DLD1 (cell line): ENCODE results near the gene TTC36.
"Not testable (repeated sequence)": the region's sequence is repeated elsewhere in the genome, so short reads cannot be mapped to it uniquely, and the experiment has no call there.

ENCODE experiments used
- in situ Hi-C: cut with HindIII; loops from 2 replicates; pipeline ENCODE4 v1.10.0; 2017; ENCODE audit warnings: low sequenced_read_pairs

Gene TTC36

DNA sequence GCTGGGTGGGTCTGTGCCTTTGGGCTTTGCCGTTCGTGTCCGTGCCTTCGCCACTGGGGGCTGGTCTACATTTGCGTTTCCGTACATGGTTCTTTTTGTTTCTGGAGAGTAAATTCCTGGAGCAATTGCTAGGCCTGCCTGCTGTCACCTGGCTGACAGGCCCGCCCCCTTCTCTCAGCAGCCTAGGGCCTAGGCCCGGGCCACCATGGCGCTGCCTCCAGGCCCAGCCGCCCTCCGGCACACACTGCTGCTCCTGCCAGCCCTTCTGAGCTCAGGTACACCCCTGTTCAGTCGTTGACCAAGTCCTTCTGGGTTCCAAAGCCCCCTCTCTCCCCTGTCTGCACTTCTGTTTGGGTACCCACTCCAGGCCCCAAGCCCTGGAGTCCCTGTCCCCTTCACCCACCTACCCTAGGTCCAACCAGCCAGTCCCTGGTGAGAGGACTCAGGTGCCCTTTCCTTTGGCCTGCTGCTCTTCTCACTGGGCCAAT lies 4.4 kb downstream of the TTC36 start:
- in situ Hi-C loops, result no loop called here

GRCh38 chr11:118532091-118532490 lies 4.8 kb downstream of the TTC36 start:
- in situ Hi-C loops, result no loop called here

DNA sequence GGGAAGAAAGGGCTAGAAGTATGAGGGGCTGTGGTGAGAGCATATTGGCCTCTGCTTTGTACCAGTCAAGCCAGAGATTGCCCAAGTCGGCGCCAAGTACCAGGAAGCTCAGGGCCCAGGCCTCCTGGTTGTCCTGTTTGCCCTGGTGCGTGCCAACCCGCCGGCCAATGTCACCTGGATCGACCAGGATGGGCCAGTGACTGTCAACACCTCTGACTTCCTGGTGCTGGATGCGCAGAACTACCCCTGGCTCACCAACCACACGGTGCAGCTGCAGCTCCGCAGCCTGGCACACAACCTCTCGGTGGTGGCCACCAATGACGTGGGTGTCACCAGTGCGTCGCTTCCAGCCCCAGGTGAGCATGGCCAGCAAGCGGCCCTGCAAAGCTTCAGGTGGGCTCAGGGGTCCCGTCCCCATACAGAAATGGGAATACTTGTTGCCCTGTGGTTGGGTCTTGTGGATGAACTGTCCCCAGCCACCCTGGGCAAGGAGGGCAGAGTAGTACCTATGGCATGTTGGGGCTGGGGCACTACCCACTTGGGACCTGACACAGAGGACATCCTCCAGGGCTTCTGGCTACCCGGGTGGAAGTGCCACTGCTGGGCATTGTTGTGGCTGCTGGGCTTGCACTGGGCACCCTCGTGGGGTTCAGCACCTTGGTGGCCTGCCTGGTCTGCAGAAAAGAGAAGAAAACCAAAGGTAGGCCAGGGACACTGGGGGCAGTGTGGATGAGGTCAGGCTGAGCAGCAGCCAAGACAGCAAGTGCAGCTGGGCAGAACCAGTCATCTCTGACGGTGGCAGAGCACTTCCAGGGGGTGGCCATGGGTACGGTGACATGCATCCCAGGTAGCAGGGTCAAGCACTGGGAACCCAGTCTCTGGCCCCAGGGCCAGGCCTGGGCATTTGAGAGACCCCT lies 5.8 kb downstream of the TTC36 start:
- in situ Hi-C loops, result no loop called here

DNA sequence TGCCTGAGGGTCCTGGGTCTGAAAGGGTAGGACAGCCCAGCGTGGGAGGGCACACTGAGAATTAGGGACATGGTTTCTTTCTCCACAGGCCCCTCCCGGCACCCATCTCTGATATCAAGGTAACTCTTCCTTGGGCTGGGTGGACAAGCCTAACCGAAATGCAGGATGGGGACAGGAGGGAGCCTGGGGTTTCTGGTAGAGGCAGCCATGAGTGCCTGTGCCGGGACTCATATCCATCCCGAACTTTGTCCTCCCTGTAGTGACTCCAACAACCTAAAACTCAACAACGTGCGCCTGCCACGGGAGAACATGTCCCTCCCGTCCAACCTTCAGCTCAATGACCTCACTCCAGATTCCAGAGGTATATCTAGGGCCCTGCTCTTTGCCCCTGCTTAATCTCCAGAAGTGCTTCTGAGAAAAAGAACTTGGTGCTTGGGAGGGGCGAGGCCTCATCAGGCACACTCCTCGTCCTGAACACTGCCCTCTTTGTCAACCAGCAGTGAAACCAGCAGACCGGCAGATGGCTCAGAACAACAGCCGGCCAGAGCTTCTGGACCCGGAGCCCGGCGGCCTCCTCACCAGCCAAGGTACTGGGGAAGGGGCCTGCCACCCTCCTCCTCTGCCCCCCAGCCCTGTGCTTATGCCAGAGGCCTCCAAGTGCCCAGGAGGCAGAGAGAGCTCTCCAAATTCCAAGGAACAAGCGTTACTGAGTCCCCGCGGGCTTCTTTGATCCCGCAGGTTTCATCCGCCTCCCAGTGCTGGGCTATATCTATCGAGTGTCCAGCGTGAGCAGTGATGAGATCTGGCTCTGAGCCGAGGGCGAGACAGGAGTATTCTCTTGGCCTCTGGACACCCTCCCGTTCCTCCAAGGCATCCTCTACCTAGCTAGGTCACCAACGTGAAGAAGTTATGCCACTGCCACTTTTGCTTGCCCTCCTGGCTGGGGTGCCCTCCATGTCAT lies 6.8 kb downstream of the TTC36 start:
- in situ Hi-C loops, result no loop called here

DNA sequence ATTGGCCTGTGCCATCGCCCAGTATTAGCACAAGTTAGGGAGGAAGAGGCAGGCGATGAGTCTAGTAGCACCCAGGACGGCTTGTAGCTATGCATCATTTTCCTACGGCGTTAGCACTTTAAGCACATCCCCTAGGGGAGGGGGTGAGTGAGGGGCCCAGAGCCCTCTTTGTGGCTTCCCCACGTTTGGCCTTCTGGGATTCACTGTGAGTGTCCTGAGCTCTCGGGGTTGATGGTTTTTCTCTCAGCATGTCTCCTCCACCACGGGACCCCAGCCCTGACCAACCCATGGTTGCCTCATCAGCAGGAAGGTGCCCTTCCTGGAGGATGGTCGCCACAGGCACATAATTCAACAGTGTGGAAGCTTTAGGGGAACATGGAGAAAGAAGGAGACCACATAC lies 8.0 kb downstream of the TTC36 start:
- in situ Hi-C loops, result no loop called here

GRCh38 chr11:118536726-118537125 lies 9.5 kb downstream of the TTC36 start:
- in situ Hi-C loops, result no loop called here

DNA sequence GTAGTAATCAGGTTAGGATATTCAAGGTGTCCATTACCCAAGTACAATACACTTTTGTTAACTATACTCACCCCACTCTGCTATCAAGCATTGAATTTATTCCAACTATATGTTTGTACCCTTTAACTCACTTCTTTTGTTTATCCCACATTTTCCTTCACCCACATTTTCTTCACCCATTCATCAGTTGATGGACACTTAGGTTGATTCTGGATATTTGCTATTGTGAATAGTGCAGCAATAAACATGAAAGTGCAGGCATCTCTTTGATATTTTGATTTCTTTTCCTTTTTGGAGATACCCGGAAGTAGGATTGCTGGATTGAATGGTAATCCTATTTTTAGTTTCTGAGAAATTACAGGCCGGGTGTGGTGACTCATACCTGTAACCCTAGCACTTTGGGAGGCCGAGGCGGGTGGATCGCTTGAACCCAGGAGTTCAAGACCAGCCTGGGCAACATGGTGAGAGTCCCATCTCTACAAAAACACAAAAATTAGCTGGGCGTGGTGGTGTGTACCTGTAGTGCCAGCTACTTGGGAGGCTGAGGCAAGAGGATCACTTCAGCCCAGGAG lies 10.2 kb downstream of the TTC36 start:
- in situ Hi-C loops, result no loop called here

DNA sequence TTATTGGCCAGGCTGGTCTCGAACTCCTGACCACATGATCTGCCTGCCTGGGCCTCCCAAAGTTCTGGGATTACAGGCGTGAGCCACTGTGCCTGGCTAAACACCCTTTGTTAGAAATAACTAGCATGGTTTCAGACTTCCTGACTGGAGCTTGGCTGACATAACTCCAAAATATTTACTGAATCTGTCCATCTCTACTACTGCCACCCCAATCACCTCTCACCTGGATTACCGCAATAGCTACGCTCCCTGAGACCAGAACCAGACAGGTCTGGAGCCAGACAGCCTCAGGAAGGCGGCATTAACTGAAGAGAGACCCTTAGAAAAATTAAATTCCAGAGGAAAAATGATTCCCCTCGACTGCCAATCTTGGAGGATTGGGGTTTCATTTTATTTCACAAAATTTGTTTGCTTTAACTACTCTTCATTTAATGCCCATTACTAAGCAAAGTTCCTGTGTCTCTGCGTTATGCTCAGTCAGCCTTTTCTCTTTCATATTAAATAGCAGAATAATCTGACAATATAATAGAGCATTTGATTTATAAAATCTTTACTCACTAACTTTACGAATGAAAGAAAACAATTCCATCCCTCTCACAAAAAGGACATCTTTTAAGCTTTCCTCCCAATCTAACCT lies 16.9 kb downstream of the TTC36 start:
- in situ Hi-C loops, result no loop called here

DNA sequence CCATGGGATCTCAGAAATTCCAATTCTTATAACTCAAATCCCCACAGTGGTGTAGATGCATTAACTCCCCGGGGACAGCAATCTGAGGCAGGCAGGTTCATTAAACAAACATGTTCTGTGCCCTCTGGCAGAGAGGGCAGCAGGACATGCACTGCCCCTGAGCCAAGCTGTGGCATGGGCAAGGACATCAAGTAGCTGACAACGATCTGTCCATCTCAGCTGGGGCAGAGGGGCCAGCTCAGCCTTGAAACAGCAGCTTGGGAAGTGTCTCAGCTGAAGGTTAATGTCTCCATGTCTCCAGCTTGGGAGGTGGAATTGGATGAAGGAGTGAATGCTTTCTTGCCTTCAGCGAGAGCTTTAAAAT lies 17.4 kb downstream of the TTC36 start:
- in situ Hi-C loops, result no loop called here

DNA sequence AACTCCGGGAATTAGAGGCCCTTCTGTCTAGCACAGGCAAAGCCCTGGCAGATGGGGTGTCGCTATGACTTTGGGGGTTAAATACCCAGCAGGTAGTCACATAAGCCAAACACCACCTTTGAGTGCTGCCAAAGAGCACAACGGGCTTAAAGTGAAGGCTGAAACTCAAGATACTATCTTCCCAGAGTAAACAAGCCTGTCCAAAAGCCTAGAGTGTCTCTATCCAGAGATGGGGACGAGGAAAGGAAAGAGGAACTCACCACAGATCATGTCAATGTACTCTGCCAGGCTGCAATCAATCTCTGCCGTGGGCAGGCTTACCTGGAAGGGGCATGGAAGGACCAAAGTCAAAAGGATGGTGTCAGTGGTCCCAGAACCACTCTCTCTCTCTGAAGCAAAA lies 18.3 kb downstream of the TTC36 start:
- in situ Hi-C loops, result no loop called here

- in situ Hi-C loops, result no loop called here
Measured at GRCh38 chr11:118547132-118547531, 19.9 kb downstream of the TTC36 start.

DNA sequence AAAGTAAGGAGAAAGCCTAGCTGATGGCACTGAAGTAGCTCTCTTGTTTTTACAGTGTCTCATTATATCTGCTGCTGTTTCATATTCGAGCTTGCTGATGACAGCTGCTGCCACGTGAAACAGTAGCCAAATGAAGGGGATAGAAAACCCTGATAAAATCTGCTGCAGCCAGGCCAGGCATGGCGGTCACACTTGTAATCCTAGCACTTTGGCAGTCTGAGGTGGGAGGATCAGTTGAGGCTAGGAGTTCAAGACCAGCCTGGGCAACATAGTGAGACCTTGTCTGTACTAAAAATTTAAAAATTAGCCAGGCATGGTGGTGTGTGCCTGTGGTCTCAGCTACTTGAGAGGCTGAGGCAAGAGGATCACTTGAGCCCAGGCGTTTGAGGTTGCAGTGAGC lies 25.1 kb downstream of the TTC36 start:
- in situ Hi-C loops, result no loop called here

DNA sequence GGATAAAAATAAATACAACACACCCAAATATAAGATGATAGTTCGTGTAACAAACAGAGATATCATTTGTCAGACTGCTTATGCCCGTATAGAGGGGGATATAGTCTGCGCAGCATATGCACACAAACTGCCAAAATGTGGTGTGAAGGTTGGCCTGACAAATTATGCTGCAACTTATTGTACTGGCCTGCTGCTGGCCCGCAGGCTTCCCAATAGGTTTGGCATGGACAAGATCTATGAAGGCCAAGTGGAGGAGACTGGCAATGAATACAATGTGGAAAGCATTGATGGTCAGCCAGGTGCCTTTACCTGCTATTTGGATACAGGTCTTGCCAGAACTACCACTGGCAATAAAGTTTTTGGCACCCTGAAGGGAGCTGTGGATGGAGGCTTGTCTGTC lies 33.5 kb downstream of the TTC36 start:
- in situ Hi-C loops, result no loop called here

- in situ Hi-C loops, result no loop called here
Measured at GRCh38 chr11:118565051-118565450, 37.8 kb downstream of the TTC36 start.

GRCh38 chr11:118569670-118570069 lies 42.4 kb downstream of the TTC36 start:
- in situ Hi-C loops, result no loop called here

DNA sequence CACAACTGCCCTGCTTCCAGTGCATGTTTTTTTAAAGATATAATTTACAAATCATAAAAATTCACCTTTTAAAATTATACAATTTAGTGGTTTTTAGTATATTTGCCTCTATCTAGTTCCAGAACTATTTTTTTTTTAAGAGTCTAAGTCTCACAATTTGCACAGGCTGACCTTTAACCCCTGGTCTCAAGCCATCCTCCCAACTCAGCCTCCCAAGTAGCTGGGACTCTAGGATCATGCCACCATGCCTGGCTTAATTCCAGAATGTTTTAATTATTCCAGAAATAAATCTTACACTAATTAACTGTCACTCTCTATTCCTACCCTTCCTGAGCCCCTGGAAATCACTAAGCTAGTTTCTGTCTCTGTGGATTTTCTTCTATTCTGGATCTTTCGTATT lies 43.5 kb downstream of the TTC36 start:
- in situ Hi-C loops, result no loop called here

- in situ Hi-C loops, result not testable (repeated sequence)
Measured at GRCh38 chr11:118571701-118572060, 44.4 kb downstream of the TTC36 start.

DNA sequence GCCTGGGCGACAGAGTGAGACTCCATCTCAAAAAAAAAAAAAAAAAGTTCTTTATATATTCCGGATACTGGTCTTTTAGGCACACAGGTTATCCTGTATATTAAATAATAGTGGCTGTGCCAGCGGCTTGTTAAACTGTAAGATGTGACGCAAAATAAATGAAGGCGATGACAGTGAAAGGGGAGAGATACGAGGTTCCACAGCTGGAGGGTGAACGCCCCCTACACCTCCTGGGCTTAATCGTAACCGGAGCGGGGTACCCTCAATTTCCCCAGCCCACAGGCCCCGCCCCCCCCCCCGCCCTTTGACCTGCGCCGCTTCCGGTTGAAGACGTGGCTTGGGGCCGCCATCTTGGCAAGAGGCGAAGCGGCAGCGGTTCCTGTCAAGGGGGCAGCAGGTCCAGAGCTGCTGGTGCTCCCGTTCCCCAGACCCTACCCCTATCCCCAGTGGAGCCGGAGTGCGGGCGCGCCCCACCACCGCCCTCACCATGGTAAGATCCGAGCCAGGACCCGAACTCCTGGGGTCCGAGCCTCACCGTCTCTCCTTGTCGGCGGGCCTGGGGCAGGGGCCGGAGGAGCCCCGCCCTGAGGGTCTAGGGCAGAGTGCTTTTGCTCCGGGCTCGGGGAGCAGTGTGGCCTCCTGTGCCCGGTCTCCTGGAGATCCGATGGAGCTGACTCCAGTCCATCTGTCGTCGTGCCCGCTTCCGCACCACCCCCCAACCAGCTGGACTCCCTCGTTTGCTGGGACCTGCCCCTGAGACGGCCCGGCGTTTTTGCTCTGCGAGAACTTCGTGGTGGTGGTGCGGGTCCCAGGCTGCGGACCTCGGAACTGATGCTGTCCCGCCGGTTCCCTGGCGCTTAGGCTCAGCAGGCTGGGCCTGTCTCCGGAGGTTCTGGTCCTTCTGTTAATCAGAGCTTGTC lies 45.0 kb downstream of the TTC36 start, which contains the start of gene ARCN1:
Gene ARCN1 (plus strand): TSS at position 349 of the 920 bp plus-strand sequence. CDS start 139 bp downstream, at position 488.
- in situ Hi-C loops, result no loop called here

DNA sequence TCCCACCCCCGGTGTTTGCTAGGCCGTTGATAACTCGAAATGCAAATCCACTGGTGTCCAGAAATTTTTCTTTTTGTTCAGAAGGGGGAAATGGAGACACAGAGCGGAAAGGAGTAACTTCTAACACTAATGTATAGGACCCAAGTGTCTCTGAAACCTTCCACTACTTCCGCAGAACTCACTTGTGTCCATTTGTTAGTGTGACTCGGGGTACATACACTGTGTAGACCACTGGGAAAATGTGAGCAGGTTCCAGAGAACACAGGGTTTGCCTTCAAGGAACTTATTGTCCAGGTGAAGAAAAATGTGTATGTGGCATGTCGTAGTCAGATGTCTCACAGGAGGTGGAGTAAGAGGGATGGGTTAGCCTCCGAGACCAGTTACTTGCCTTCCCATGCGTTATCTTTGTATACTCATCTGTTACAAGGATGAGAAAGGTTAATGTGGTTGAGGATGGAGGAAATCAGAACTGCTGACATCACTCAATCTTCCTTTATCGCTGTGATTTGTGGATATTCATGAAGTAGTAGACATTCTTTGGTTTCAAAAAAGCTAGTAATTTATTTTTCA lies 45.8 kb downstream of the TTC36 start:
- in situ Hi-C loops, result no loop called here
